Measurements from ENCODE around the gene CCDC6. TPM values are rescaled to one million over a fixed set of nuclear protein-coding genes. Genes with fewer than 3 reads are reported as not detected.

Gene CCDC6
- polyA plus RNA-seq, 3 donors: 4.2 to 13.5 (median 6.2) TPM

- no peak for DNase-seq
- H4K20me1 ChIP-seq (ENCODE audit: insufficient read depth, low read length): no peaks in the 10 kb centered on the region
- H3K9me3 ChIP-seq (replicated peaks in 1 of 2; ENCODE audit: control insufficient read depth in 1 of 2, insufficient read depth in 1 of 2, low read length in 2 of 2): no peaks in the 10 kb centered on the region
- H3K27ac ChIP-seq (ENCODE audit: low read depth in 1 of 2, low read length in 2 of 2): no peak overlapping the region
- H3K79me2 ChIP-seq (ENCODE audit: insufficient read depth, low read length): no peaks in the 10 kb centered on the region
- WGBS (ENCODE audit: insufficient coverage): 100% methylated on average over 2 of the region's 2 CpGs
- H3K36me3 Mint-ChIP-seq: peaks cover 77 to 84% of the 10 kb centered on the region in 2 donors
- peaks cover 0 to 11% of the 10 kb centered on the region in 2 donors for H3K4me1 ChIP-seq (ENCODE audit: control insufficient read depth in 1 of 2, insufficient read depth in 2 of 2, low read length in 2 of 2)
- H3K4me3 Mint-ChIP-seq: no peak overlapping the region
- no peak overlapping the region for H3K4me3 ChIP-seq (replicated peaks in 1 of 3; ENCODE audit: low read depth in 2 of 3, low read length in 3 of 3)
- H2AFZ ChIP-seq (ENCODE audit: insufficient read depth, low read depth, low read length, poor library complexity, severe bottlenecking): no peak overlapping the region
- H3K27me3 ChIP-seq (ENCODE audit: control insufficient read depth in 2 of 2, insufficient read depth in 2 of 2, low read length in 2 of 2): no peaks in the 10 kb centered on the region
- intact Hi-C loops (cut with micrococcal nuclease): loop anchor here in 1 of 2 donors (10.0 kb wide), 1 partner anchor 176 kb away; no protein-coding TSS in a partner anchor
- H3K4me1 Mint-ChIP-seq: peaks cover 10% of the 10 kb centered on the region
- no peak overlapping the region for H3K9ac ChIP-seq (ENCODE audit: insufficient read depth, low read length, poor library complexity, severe bottlenecking)
- H3K27ac Mint-ChIP-seq: no peak overlapping the region
- no peak overlapping the region for H3K4me2 ChIP-seq (replicated peaks; ENCODE audit: extremely low read depth, low read length, poor library complexity, severe bottlenecking)
- no peaks in the 10 kb centered on the region for H3K27me3 Mint-ChIP-seq (ENCODE audit: low read depth in 3 of 3)
- H3K9me3 Mint-ChIP-seq: peaks cover 0 to 4% (median 2%) of the 10 kb centered on the region in 7 donors
- peaks cover 64 to 91% of the 10 kb centered on the region in 2 donors for H3K36me3 ChIP-seq (replicated peaks in 1 of 2; ENCODE audit: control insufficient read depth in 1 of 2, insufficient read depth in 2 of 2, low read length in 2 of 2)
- no peak for TF ChIP-seq CTCF (IDR thresholded peaks at IDR 0.05)
These were observed 105.2 kb downstream of the CCDC6 start for GRCh38 chr10:59801171-59801570.

GRCh38 chr10:59799421-59799820 lies 106.9 kb downstream of the CCDC6 start:
- intact Hi-C loops (cut with micrococcal nuclease): no loop called here
- no peaks in the 10 kb centered on the region for H3K9me3 ChIP-seq (replicated peaks in 1 of 2; ENCODE audit: control insufficient read depth in 1 of 2, insufficient read depth in 1 of 2, low read length in 2 of 2)
- 100% methylated on average over 1 of the region's 1 CpG for WGBS (ENCODE audit: insufficient coverage)
- peak overlapping the region in 1 of 2 donors; percentile 3 for H3K27ac ChIP-seq (ENCODE audit: low read depth in 1 of 2, low read length in 2 of 2)
- H3K4me3 ChIP-seq (replicated peaks in 1 of 3; ENCODE audit: low read depth in 2 of 3, low read length in 3 of 3): no peak overlapping the region
- no peaks in the 10 kb centered on the region for H4K20me1 ChIP-seq (ENCODE audit: insufficient read depth, low read length)
- H3K9ac ChIP-seq (ENCODE audit: insufficient read depth, low read length, poor library complexity, severe bottlenecking): no peak overlapping the region
- no peak overlapping the region for H2AFZ ChIP-seq (ENCODE audit: insufficient read depth, low read depth, low read length, poor library complexity, severe bottlenecking)
- peaks cover 75 to 79% of the 10 kb centered on the region in 2 donors for H3K36me3 Mint-ChIP-seq
- H3K27ac Mint-ChIP-seq: peak overlapping the region in 2 of 7 donors; percentile 5 to 90
- TF ChIP-seq CTCF (IDR thresholded peaks at IDR 0.05): no peak
- peaks cover 0 to 4% (median 2%) of the 10 kb centered on the region in 7 donors for H3K9me3 Mint-ChIP-seq
- peaks cover 52 to 83% of the 10 kb centered on the region in 2 donors for H3K36me3 ChIP-seq (replicated peaks in 1 of 2; ENCODE audit: control insufficient read depth in 1 of 2, insufficient read depth in 2 of 2, low read length in 2 of 2)
- H3K4me2 ChIP-seq (replicated peaks; ENCODE audit: extremely low read depth, low read length, poor library complexity, severe bottlenecking): no peak overlapping the region
- peaks cover 10% of the 10 kb centered on the region for H3K4me1 Mint-ChIP-seq
- no peak overlapping the region for H3K4me3 Mint-ChIP-seq
- no peak for DNase-seq
- peaks cover 0 to 11% of the 10 kb centered on the region in 2 donors for H3K4me1 ChIP-seq (ENCODE audit: control insufficient read depth in 1 of 2, insufficient read depth in 2 of 2, low read length in 2 of 2)
- no peaks in the 10 kb centered on the region for H3K27me3 ChIP-seq (ENCODE audit: control insufficient read depth in 2 of 2, insufficient read depth in 2 of 2, low read length in 2 of 2)
- H3K79me2 ChIP-seq (ENCODE audit: insufficient read depth, low read length): no peaks in the 10 kb centered on the region
- no peaks in the 10 kb centered on the region for H3K27me3 Mint-ChIP-seq (ENCODE audit: low read depth in 3 of 3)
